ENCODE measurements around the gene NUMBL.

- TF ChIP-seq POLR2A (IDR thresholded peaks at IDR 0.05) (no peak), CTCF (IDR thresholded peaks at IDR 0.05) (no peak)
Observed at GRCh38 chr19:40622773-40623075, 67.7 kb downstream of the NUMBL start.
